ENCODE measurements around the gene IL34.

GRCh38 chr16:70630960-70631745 is 15.2 kb upstream of the IL34 start:
- TF ChIP-seq CTCF (IDR thresholded peaks at IDR 0.05; ENCODE audit: insufficient read depth, low read length, poor library complexity, severe bottlenecking) (no peak), EZH2phosphoT487 (conservative IDR thresholded peaks at IDR 0.05; ENCODE audit: low read length) (no peak)

Measured in SU-DHL-6 (cell line).